Stomach (tissue), 9 donors: ENCODE measurements around the gene ZSCAN21. TPM values are rescaled to one million over a fixed set of nuclear protein-coding genes. Genes with fewer than 3 reads are reported as not detected.

Source experiments
- DNase-seq, 2 donors: peaks; one replicate each; pipeline versions ENCODE4 v3.0.0 to v3.0.0-alpha.2; 2013 to 2019
- H3K27ac ChIP-seq, 5 donors: fragments of 200-600 bp in 4 of 5; sonication (generic) in 4 of 5; one replicate each; pipeline ENCODE4 v1.5.1; 2013 to 2019; ENCODE audit warnings: mild to moderate bottlenecking in 1 of 5, moderate library complexity in 1 of 5
- H3K27me3 ChIP-seq, 3 donors: fragments of 200-600 bp; sonication (generic); one replicate each; pipeline ENCODE4 v1.5.1; 2017 to 2019; ENCODE audit warnings: mixed run types in 1 of 3
- H3K36me3 ChIP-seq, 4 donors: fragments of 200-600 bp; sonication (generic); 1 replicate in 3 of 4; 2 replicates in 1 of 4; pipeline ENCODE4 v1.5.1; 2016 to 2019
- H3K4me1 ChIP-seq, 4 donors: fragments of 200-600 bp; sonication (generic); one replicate each; pipeline ENCODE4 v1.5.1; 2016 to 2019
- H3K4me3 ChIP-seq, 4 donors: fragments of 200-600 bp; sonication (generic) in 3 of 4; one replicate each; pipeline ENCODE4 v1.5.1; 2016 to 2019; ENCODE audit warnings: mild to moderate bottlenecking in 1 of 4
- H3K9me3 ChIP-seq, 4 donors: fragments of 200-600 bp; sonication (generic); one replicate each; pipeline ENCODE4 v1.5.1; 2016 to 2019
- CTCF ChIP-seq, 7 experiments: fragments of 450-650 bp in 4 of 7; fragments of 200-600 bp in 3 of 7; sonication (generic) in 3 of 7; IDR thresholded peaks; one replicate each; pipeline ENCODE4 v1.5.1; 2016 to 2019; ENCODE audit warnings: antibody characterized with exemption in 7 of 7, control low read depth in 2 of 7, mild to moderate bottlenecking in 1 of 7
- EP300 ChIP-seq: sonication (generic); formaldehyde crosslinking; IDR thresholded peaks from one replicate; pipeline ENCODE4 v1.6.1; 2017; ENCODE audit warnings: antibody characterized with exemption
- POLR2A ChIP-seq, 4 donors: fragments of 450-650 bp; IDR thresholded peaks; one replicate each; pipeline ENCODE4 v1.6.1; 2016; ENCODE audit warnings: antibody characterized with exemption in 4 of 4, control low read depth in 2 of 4, mild to moderate bottlenecking in 1 of 4, moderate library complexity in 1 of 4
- POLR2AphosphoS5 ChIP-seq, 3 donors: sonication (generic); formaldehyde crosslinking; IDR thresholded peaks; one replicate each; pipeline ENCODE4 v1.6.1; 2016; ENCODE audit warnings: antibody characterized with exemption in 3 of 3
- WGBS, 5 donors: extraction: QIAGEN DNeasy Blood & Tissue Kit in 3 of 5; methylation state at CpG; one replicate each; pipeline versions ENCODE4 v1.1.5 to v1.1.7; 2013 to 2018; 5-methylcytosine and 5-hydroxymethylcytosine counted together
- intact Hi-C: fragments of 100-400 bp; cut with DNase I; formaldehyde crosslinking; loops from one replicate; pipeline ENCODE4 v1.15.1; 2023; ENCODE audit warnings: low total_unique reads
- polyA plus RNA-seq, 3 donors: library from polyadenylated mRNA; stranded (reverse); fragments of 200-250 nt; gene quantifications; one replicate each; pipeline ENCODE4 v1.2.3, GENCODE V29; 2013
- total RNA-seq, 5 donors: library from RNA; depleted of rRNA; stranded (reverse); fragments of >200 nt; gene quantifications; one replicate each; pipeline versions ENCODE4 v1.1.0 to v1.2.3, GENCODE V29; 2014 to 2016
- donor health status: healthy with polysubstance abuse.
- donor health status: Bipolar disorder and iron deficiency.
- donor health status: healthy.

The ZSCAN21 gene
- total and polyA plus RNA-seq, 8 donors, result 5.4 to 48.4 (median 8.9) TPM

- Histone ChIP-seq H3K27ac (no peak overlapping the region), H3K27me3 (no peaks in the 10 kb centered on the region), H3K4me1 (peaks cover 11 to 20% (median 13%) of the 10 kb centered on the region in 4 donors), H3K36me3 (peaks cover 43 to 94% (median 88%) of the 10 kb centered on the region in 4 donors), H3K4me3 (no peak overlapping the region), H3K9me3 (peaks cover 10 to 23% (median 20%) of the 10 kb centered on the region in 4 donors)
- WGBS, 5 donors, result 87 to 92% (median 89%) methylated on average over 7 of the region's 7 CpGs
- TF ChIP-seq CTCF (IDR thresholded peaks at IDR 0.05) (no peak), EP300 (no peak)
- no peak for DNase-seq
- intact Hi-C loops, result no loop called here
These were observed 17.4 kb downstream of the ZSCAN21 start for GRCh38 chr7:100066953-100067352.

GRCh38 chr7:100069991-100070390 lies 20.4 kb downstream of the ZSCAN21 start:
- Histone ChIP-seq H3K4me1 (peaks cover 11 to 17% (median 13%) of the 10 kb centered on the region in 4 donors), H3K36me3 (peaks cover 53 to 94% (median 88%) of the 10 kb centered on the region in 4 donors), H3K4me3 (no peak overlapping the region), H3K27me3 (no peaks in the 10 kb centered on the region), H3K27ac (no peak overlapping the region), H3K9me3 (peaks cover 14 to 37% (median 32%) of the 10 kb centered on the region in 4 donors)
- intact Hi-C loops, result no loop called here
- 91 to 99% (median 97%) methylated on average over 5 of the region's 5 CpGs for WGBS, 5 donors
- no peak for DNase-seq
- TF ChIP-seq POLR2AphosphoS5 (IDR thresholded peaks at IDR 0.05) (no peak), POLR2A (IDR thresholded peaks at IDR 0.05) (no peak), EP300 (no peak), CTCF (IDR thresholded peaks at IDR 0.05) (no peak)

- Histone ChIP-seq H3K4me3 (no peak overlapping the region), H3K27ac (no peak overlapping the region), H3K36me3 (peaks cover 62 to 96% (median 95%) of the 10 kb centered on the region in 4 donors), H3K27me3 (no peaks in the 10 kb centered on the region), H3K4me1 (peaks cover under 1 to 6% (median 2%) of the 10 kb centered on the region in 4 donors), H3K9me3 (peaks cover 14 to 37% (median 32%) of the 10 kb centered on the region in 4 donors)
- WGBS, 5 donors, result 96 to 99% (median 98%) methylated on average over 11 of the region's 11 CpGs
- intact Hi-C loops, result no loop called here
- TF ChIP-seq EP300 (no peak), POLR2AphosphoS5 (IDR thresholded peaks at IDR 0.05) (no peak)
- no peak for DNase-seq
These were observed 21.6 kb downstream of the ZSCAN21 start for GRCh38 chr7:100071018-100071723.

GRCh38 chr7:100072462-100072861 lies 22.9 kb downstream of the ZSCAN21 start:
- WGBS, 5 donors, result 92 to 99% (median 98%) methylated on average over 10 of the region's 10 CpGs
- intact Hi-C loops, result no loop called here
- no peak for DNase-seq
- no peaks in the 10 kb centered on the region for H3K27me3 ChIP-seq
- no peak overlapping the region for H3K27ac ChIP-seq
- no peak overlapping the region for H3K4me3 ChIP-seq
- TF ChIP-seq CTCF (IDR thresholded peaks at IDR 0.05), result no peak
- TF ChIP-seq POLR2AphosphoS5 (IDR thresholded peaks at IDR 0.05), result no peak
- no peak for TF ChIP-seq POLR2A (IDR thresholded peaks at IDR 0.05)
- TF ChIP-seq EP300, result no peak
- peaks cover 14 to 37% (median 32%) of the 10 kb centered on the region in 4 donors for H3K9me3 ChIP-seq
- H3K36me3 ChIP-seq, result peaks cover 75 to 100% (median 99%) of the 10 kb centered on the region in 4 donors
- peaks cover 0 to 6% (median 0%) of the 10 kb centered on the region in 4 donors for H3K4me1 ChIP-seq

- intact Hi-C loops, result no loop called here
- DNase-seq, result no peak
- Histone ChIP-seq H3K4me1 (peaks cover 6 to 29% (median 16%) of the 10 kb centered on the region in 4 donors), H3K4me3 (no peak overlapping the region), H3K36me3 (peaks cover 73 to 99% (median 98%) of the 10 kb centered on the region in 4 donors), H3K27ac (no peak overlapping the region), H3K27me3 (no peaks in the 10 kb centered on the region), H3K9me3 (peaks cover 14 to 35% (median 31%) of the 10 kb centered on the region in 4 donors)
- 91 to 96% (median 96%) methylated on average over 7 of the region's 7 CpGs for WGBS, 5 donors
- no peak for TF ChIP-seq CTCF (IDR thresholded peaks at IDR 0.05)
- no peak for TF ChIP-seq POLR2A (IDR thresholded peaks at IDR 0.05)
- no peak for TF ChIP-seq EP300
- TF ChIP-seq POLR2AphosphoS5 (IDR thresholded peaks at IDR 0.05), result no peak
These were observed 25.3 kb downstream of the ZSCAN21 start for GRCh38 chr7:100074841-100075240.
